HG03575 (cell line): ENCODE data around the gene EXD3.

Experiments
- ATAC-seq: cut with Tn5 transposase; IDR thresholded peaks from one replicate; pipeline ENCODE4 v1.9.1; 2021; ENCODE audit not compliant: unreplicated experiment, insufficient number of reproducible peaks, low FRiP score; ENCODE audit errors: extremely low read depth

EXD3 gene

DNA sequence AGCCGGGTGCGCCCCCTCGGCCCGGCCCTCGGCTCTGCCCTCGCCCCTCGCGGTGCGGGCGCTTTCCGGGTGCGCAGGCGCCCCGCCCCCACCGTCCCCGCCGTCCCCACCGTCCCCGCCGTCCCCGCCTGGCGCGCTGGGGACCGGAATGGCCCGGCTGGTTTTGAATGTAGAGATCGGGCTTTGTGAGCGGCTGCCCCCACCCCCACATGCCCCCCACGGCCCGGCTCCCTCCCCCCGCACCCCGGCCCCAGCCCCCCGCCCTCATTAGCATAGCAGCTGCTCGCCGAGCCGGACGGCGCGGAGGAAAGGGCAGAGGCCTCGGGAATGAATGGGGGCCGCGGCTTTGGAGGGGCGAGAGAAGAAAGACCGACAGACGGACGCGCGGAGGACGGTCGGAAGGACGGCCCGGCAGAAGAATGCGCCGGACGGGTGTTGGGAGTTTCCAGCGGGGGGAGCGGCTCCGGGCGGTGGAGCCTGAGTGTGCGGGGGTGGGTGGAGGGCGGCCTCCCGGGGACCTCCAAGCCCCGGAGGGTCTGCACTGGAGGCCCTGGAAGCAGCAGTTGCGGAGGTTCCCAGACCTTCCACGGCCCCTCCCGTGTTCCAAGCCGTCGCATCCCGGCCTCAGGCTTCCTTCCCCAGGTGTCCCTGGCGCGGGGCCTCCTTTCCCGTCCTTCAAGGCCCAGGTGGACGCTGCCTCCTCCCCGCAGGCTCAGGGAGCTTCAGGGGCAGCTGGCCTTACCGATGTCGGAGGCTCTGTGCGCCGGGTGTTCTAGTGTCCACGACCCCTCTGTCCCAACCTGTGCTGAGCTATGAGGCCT is 126.9 kb downstream of the EXD3 start:
- ATAC-seq = no peak

DNA sequence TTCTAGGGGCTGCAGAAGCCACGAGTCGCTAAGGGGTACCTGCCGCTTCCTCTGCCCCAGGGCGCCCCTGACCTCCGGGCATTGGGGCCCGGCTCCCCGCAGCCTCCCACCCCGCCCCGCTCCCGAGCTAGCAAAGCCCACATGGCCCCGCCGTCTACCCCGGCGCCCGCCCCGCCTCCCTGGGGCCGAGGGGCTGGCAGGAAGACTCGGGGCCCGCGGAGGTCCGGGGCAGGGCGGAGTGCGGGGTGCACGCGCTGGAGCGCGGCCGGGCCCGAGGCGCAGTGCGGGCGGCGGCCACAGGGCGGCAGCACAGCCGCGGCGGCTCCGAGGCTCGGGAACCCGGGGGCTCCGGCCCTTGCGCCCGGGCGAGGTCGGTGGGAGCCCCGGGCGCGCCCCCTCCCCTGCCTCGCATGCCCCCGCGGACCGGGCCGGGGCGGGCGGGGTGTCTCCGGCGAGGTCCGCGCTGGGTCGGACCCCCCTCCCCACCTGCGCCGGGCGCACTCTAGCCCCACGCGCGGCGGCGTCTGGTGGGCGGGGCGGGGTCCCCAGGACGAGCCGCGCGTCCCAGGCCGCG is 127.6 kb downstream of the EXD3 start:
- ATAC-seq = no peak

DNA sequence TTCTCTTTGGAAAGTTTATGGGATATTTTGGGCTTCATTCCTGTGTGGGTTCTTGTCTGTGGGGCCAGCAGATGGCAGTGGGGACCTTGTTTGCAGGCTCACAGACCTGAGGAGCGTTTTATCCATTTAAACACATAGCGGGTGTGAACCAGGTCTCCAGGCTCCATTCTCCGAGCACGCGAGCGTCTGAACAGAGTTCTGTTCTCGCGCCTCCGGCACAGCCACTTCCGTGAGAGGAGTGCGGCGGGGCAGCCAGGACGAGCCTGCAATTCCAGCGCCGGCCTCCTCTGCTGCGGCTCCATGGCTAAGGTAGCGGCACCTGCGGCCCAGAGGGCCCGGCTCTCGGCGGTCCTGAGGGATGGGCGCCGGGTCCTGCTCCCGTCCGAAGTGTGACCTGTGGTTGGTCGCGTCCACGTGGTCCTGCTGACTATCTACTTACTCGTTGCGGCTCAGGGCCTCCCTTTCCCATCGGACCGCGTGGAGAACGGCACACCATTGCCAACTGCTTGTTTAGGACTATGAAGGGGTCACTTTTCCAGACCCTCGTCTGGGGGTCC is 128.2 kb downstream of the EXD3 start:
- no peak for ATAC-seq

DNA sequence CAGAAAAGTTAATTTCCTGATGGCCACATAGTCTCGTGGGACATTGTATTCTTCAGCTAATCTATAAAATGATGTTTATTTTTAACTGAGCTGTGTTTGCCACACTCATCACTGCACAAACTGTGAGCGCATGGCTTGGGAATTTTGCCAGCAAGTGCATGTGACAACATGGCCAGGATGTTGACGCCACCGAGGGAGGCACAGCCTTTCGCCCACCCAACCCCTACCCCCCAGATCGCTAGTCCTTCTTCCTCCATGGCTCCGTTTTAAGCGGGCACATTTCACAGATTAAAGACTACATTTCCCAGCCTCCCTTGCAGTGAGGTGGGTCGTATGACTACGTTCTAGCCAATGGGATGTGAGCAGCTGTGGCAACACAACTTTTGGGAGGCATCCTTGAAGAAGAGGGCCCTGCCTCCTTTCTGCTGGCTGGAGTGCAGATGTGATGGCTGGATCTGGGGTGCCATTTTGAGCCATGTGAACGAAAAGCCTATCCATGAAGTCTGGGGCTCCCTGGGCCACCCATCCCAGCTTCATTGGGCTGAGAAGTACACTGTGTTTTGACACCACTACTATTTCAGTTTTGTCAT is 128.8 kb downstream of the EXD3 start:
- no peak for ATAC-seq

DNA sequence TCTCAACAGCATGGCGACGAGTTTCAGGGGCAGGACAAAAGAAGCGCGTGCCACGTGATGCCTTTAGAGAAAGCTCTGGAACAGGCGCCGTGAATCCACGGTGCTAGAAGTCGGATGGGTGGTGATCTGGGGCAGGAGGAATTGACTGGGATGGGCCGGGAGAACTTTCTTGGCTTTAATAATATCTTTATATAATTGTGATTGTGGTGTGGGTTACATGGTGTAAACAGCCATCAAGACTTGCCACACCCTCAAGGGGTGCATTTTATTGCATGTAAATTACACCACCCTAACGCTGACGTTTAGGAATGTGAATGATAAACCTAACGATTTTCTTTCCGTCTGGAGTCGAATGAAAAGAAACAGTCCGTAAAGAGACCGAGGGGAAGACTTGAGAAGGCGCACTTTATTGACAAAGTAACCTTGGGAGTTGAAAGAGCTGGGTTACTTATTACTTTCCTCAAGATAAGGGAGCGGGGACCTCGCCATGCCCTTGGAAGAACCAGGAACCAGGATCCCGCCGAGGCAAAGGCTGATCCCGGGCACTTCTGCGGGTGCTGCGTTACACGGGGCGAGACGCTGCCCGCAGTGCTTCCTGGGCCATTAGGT is 129.4 kb downstream of the EXD3 start:
- ATAC-seq = no peak

DNA sequence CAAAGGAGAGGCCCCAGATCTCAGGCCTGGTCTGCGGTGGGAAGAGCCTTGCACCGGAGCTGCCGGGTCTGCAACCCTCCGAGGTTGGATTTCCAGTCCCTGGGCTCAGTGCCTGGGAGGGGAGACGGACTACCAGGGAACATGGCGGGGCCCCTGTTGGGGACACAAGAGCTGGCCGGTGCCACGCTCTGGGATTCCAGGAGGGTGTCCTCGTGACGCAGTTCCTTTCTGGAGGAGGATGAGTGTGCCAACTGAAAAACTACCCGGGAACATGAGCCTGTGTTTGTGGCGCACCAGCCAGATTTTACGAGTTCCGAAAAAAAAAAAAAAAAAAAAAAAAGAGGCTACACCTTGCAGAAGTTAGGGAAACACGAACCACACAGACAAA is 129.9 kb downstream of the EXD3 start:
- no peak for ATAC-seq

DNA sequence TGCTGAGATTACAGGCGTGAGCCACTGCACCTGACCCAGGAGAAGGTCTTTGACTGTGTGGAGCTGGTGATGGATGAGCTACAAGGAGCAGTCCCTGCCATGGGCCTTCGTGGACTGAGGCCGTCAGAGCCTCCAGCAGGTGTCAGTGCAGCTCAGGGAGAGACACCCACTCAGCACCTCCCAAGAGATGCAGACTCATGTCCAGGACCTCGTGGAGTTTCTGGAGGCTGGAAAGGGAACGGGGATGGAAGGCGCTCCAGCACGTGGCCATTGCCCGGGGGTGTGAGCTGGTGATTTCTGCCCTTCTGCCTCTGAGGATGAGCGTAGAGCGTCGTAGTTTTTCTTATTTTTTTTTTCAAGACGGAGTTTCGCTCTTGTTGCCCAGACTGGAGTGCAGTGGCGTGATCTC is 136.0 kb downstream of the EXD3 start:
- no peak for ATAC-seq

DNA sequence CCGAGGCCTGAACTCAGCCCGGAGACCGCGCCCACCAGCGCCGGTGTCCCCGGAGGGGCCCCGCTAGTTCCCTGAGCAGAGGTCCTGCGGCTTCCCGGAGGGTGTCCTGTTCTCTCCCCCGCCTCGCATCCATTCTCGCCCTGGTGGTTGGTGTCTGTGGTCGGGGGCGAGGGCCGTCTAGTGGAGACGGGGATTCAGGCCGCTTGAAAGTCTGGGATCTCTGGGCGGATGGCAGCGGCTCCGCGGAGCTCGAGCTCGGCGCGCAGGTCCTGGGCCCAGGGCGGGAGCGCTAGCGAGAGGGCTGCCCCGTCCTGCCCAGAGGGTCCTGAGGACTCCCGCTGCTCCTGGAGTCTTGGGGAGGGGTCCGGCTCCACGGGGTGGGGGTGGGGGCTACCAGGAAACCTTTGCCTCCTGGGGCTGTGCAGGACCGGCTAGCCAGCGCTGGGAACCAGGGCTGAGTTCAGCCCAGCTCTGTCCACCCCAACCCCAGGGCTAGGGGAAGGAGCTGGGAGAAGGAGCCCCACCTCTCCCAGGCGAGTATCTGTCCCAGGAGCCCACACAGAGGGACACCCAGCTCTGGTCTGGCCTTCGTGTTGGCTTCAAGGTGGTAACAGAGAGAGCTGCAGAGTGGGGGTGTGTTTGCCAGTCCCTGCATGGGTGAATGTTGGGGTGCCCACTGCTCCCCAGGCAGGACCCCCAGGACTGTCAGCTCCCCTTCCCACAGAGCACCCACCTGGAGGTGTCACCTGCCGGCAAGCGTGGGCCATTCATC is 141.4 kb downstream of the EXD3 start:
- ATAC-seq = no peak

DNA sequence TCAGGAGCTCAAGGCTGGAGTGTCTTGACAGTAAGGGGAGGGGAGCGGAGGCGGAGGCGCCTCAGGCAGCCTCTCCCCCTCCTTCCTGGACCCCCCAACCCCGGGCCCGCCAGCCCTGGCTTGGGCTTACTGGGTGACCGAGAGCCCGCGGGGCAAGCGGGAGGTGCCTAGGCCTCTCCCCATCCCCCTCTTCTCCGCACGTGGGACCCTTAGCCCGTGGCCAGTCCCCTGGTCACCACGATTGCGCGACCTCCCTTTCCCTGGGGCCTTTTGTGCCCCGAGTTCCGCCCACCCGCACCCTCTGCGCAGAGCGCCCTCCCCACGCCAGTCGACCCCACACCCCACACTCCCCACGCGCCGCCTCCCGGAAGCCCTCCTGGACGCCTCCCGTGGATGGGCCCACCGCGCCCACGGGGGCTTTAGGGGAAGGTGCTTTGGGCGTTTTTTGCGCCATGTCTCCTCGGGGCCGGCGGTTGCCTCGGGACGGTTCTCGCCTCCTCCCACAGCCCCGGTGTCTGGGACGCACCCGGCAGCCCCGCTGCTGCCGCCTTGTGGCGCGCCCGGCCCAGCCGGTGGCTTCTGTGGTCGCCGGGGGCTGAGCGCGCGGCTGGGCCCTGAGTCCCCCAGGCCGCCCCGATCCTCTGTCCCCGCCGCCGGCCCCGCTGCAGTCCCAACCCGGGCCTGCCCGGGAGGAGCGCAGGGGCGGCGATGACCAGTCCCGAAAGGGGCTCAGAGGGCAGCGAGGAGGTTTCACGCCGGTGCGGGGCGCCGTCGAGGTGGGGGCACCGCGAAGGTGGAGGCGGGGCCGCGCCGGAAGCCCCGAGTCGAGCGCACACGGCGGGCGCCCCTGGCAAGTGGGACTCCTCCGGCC is 142.3 kb downstream of the EXD3 start:
- ATAC-seq = no peak

DNA sequence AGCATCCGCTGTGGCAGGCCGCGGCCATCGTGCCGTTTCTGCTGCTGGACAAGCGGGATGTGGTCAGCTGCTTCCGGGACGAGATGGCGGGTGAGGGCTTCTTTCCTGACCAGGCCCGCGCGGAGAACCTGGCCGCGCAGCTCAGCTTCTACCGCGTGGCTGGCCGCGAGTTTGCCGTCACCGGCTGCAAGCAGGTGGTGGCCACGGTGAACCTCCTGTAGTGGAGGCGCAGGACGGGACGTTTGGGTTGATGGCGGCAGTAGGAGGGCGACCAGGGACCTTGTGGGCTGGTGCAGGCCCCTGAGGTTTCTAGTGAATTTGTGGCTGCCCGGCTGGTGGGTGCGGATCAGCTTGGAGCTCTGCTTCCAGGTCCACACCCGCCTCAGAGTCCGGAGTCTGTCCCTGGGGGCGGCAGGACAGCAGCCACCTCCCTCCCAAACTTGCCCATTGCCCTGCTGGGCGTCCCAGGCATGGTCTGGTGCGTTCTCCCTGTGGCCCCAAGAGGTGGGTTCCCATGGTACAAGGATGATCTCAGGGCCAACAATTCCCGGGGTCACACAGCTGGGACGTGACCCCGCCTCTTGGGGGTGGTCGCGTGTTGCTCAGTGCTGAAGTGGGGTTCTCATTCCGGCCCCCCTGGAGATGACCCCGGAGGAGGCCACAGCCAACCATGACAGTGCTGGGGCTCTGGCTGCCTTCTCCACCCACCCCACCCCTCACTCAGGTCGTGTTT is 143.1 kb downstream of the EXD3 start:
- no peak for ATAC-seq

DNA sequence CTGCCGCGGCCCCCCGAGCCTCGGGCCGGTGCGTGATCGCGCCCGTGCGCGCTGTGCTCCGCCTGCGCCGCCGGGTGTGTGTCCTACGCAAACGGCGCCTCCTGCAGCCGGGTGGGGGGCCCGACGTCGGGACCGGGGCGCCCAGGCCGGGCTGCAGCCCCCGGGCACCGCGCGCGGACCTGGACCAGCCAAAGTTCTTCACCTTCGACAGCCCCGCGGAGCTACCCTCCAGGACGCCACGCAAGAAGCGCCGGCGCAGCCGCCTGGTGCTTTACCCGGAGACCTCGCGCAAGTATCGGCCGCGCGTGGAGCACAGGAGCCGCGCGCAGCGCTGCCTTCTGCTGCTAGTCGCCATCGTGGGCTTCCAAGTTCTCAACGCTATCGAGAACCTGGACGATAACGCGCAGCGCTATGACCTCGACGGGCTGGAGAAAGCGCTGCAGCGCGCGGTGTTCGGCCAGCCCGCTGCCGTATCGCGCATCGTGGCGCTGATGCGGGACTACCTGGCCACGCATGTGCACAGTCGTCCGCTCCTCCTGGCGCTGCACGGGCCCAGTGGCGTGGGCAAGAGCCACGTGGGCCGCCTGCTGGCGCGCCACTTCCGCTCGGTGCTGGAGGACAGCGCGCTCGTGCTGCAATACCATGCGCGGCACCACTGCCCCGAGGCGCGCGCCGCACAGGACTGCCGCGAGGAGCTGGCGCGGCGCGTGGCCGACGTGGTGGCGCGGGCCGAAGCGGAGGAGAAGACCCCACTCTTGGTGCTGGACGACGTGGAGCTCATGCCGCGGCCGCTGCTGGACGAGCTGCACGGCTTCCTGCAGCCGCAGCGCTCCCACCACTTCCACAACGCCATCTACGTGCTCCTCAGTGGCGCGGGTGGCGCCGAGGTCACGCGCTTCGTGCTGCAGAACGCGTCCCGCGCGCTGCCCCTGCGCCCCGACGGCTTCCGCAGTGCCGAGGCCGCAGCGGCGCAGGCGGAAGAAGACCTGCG is 143.9 kb downstream of the EXD3 start:
- ATAC-seq = no peak

DNA sequence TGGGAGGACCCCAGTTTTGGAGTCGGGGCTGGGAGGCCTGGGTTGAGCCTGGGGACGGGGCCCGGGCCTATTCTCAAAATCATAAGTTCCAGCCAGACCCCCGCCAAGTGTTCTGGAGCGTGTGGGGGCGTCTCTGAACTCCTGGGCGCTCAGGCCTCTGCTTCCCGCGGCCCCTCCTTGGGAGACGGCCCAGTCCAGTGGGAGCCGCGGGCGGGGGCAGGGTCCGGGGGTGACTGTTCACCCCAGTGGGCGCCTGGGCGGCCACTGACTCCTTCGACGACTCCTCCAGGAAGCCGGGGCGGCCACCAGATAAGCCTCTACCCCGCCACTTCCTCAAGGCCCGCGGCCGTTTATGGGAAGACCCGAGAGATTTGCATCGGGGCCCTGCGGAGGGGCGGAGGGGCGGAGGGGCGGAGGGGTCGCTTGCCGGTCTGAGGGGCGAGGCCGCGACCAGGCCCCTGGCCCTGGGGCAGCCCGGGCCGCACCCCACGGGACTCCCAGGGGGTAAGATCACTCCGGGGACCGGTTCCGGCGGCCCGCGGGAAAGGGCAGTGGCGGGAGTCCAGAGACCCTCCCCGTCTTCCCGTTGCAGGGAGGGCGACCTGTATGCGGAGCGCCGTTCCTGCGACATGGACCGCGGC is 144.8 kb downstream of the EXD3 start:
- no peak for ATAC-seq

DNA sequence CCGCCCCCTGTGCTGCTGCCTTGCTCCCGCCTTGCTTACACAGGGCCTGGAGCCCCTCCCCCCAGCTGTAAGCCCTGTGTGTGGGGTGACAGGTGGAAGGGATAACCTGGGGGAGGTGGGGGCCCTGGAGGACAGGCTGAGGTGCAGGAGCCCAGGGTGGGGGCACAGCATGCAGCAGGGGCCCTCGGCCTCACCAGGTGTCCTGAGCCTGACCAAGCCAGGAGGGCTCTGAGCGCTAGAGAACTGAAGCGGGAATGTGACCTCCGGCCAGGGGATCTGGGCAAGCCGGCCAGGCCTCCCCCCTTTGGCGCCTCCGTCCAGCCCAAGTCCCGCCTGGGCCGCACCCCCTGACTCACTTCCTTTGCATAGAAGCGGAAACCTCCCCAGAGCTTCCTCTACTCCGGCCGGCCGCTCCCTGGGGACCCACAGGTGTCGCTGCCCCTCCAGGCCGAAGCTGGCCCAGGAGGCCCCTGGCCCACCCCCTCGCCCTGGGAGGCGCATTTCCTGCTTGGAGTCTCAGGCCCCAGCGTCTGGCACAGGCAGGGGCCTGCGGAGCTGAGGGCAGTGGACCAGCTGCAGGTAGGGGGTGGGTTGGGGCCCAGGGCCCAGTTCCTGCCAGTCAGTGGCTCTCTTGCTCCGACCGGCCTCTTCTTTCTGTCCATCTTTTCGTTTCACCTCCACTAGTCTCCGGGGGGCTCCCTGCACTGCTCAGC is 145.5 kb downstream of the EXD3 start, which contains the start of gene TOR4A:
TOR4A (plus strand) TSS at position 398 of the 713 bp plus-strand sequence. CDS start 964 bp downstream, outside the sequence.
- ATAC-seq = no peak

DNA sequence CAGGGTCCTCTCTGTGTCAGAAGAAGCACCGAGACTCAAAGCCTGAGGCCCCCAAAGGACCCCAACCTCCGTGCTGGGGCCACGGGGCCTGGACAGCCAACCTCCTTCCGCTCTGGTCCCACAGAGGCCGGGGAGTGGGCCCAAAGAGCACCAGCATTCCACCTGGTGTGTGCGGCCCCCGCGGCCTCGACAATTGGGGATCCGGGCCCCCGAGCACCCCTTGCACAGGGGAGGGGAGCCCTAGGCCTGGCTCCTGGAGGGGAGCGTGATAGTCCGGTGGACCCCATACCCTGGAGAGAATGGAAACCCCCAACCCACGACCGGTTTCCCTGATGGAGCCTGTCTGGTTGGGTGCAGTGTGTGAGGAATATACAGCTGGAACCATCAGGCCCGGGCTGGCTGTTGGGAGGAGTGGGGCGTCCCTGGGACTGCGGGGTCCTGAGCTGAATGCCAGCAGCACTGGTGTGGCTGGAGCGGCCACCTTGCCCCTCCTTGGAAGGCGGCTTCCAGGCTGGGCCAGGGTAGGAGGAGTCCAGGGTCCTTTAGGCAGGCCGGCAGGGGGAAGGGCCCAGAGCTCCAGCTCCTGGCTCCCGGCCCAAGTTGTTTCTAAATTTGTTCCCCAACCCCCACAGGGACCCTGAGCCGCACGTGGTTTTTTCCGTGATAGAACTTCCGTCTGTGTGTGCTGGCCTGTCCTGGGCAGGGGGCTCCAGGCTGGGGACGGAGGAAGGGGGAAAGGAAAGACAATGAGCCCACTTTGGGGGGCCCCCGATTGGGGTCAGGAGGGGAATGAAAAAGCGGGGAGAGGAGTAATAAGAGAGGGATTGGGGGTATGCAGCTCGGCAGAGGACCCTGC is 146.3 kb downstream of the EXD3 start:
- ATAC-seq = no peak
